GM12878 (cell line): ENCODE measurements around the gene NOL12. TPM values are rescaled to one million over a fixed set of nuclear protein-coding genes. Genes with fewer than 3 reads are reported as not detected.

ENCODE experiments used
- ATAC-seq: fragments of 200-7000 bp; cut with Tn5 transposase; 3 replicates; pipeline ENCODE4 v1.9.1; 2020; ENCODE audit warnings: mild to moderate bottlenecking, moderate library complexity
- BruUV-seq: library from RNA; stranded (reverse); fragments of 400-500 nt; replicated peaks from 2 replicates; lab custom pipeline; 2021; lab: Mats Ljungman, UMichigan
- CTCF ChIA-PET: fragments of 300-600 bp; sonication (Branson Sonifier 250); formaldehyde crosslinking; extraction: SDS; loops from one replicate; lab custom pipeline; 2021; ENCODE audit warnings: inconsistent platforms; lab: Yijun Ruan, JAX
- POLR2A ChIA-PET: fragments of 350-600 bp; formaldehyde crosslinking; extraction: SDS; loops from one replicate; lab custom pipeline; 2021; ENCODE audit warnings: inconsistent platforms; lab: Charles Lee
- RAD21 ChIA-PET: fragments of 300-600 bp; sonication (Branson Sonifier 250); formaldehyde crosslinking; loops from one replicate; lab custom pipeline; 2023; ENCODE audit warnings: antibody characterized with exemption; ENCODE audit not compliant: unreplicated experiment; lab: Charles Lee
- SMC1A ChIA-PET: fragments of 300-600 bp; sonication (Branson Sonifier 250); formaldehyde crosslinking; loops from one replicate; lab custom pipeline; 2023; ENCODE audit not compliant: unreplicated experiment, uncharacterized antibody; lab: Charles Lee
- DNase-seq: peaks from one replicate; pipeline ENCODE4 v3.0.0-alpha.2; 2011; ENCODE audit warnings: low read depth, low spot score
- FAIRE-seq: peaks from 3 replicates; lab custom pipeline; 2011; peaks lifted over from hg19 to GRCh38; lab: Jason Lieb, UNC
- H2AFZ ChIP-seq: 2 replicates; pipeline ENCODE4 v1.6.0; 2011; ENCODE audit warnings: low read depth, low read length, control low read depth; ENCODE audit not compliant: control insufficient read depth
- H3K27ac ChIP-seq: 2 replicates; pipeline ENCODE4 v1.5.1; 2011; ENCODE audit warnings: control low read depth; ENCODE audit not compliant: control insufficient read depth, insufficient read depth
- H3K27me3 ChIP-seq, 2 experiments: replicated peaks in 1 of 2; 2 replicates each; pipeline versions ENCODE4 v1.6.0 to v1.6.1; 2011; ENCODE audit warnings: low read length in 1 of 2; ENCODE audit not compliant: control insufficient read depth in 2 of 2, insufficient read depth in 2 of 2
- H3K36me3 ChIP-seq, 2 experiments: 2 replicates each; pipeline ENCODE4 v1.5.1; 2011; ENCODE audit warnings: low read length in 1 of 2; ENCODE audit not compliant: control insufficient read depth in 2 of 2, insufficient read depth in 2 of 2
- H3K4me1 ChIP-seq: 2 replicates; pipeline ENCODE4 v1.6.1; 2011; ENCODE audit warnings: mild to moderate bottlenecking, low read length, moderate library complexity, mixed read lengths; ENCODE audit not compliant: control insufficient read depth, insufficient read depth
- H3K4me2 ChIP-seq: 2 replicates; pipeline ENCODE4 v1.6.0; 2011; ENCODE audit warnings: control low read depth; ENCODE audit not compliant: control insufficient read depth, insufficient read depth
- H3K4me3 ChIP-seq: fragments of 200-600 bp; sonication (generic); 2 replicates; pipeline ENCODE4 v1.5.1; 2016
- H3K79me2 ChIP-seq: 2 replicates; pipeline ENCODE4 v1.6.0; 2011; ENCODE audit warnings: low read length; ENCODE audit not compliant: control insufficient read depth, insufficient read depth
- H3K9ac ChIP-seq: 2 replicates; pipeline ENCODE4 v1.8.0; 2011; ENCODE audit warnings: low read length, control low read depth, mixed read lengths; ENCODE audit not compliant: control insufficient read depth, insufficient read depth
- H3K9me3 ChIP-seq: replicated peaks from 3 replicates; pipeline ENCODE4 v1.5.1; 2011; ENCODE audit warnings: mild to moderate bottlenecking, low read length; ENCODE audit not compliant: control insufficient read depth, insufficient read depth
- H4K20me1 ChIP-seq: 2 replicates; pipeline ENCODE4 v1.6.0; 2011; ENCODE audit not compliant: control insufficient read depth, insufficient read depth
- BRCA1 ChIP-seq: IDR thresholded peaks from 2 replicates; pipeline ENCODE4 v1.6.1; 2011; ENCODE audit warnings: low read depth, low read length, improper control_type of control experiment
- CBX3 ChIP-seq: fragments of 200-600 bp; sonication (generic); IDR thresholded peaks from 2 replicates; pipeline ENCODE4 v1.6.1; 2016; ENCODE audit warnings: low read depth, borderline replicate concordance
- HDGF ChIP-seq: fragments of 450-650 bp; IDR thresholded peaks from 2 replicates; pipeline ENCODE4 v1.6.1; 2016; ENCODE audit warnings: antibody characterized with exemption
- IKZF1 ChIP-seq: fragments of 450-650 bp; conservative IDR thresholded peaks from 2 replicates; pipeline ENCODE4 v1.6.1; 2017; ENCODE audit warnings: antibody characterized with exemption, mild to moderate bottlenecking
- IRF3 ChIP-seq: fragments of 450-650 bp; IDR thresholded peaks from 2 replicates; pipeline ENCODE4 v1.6.1; 2014; ENCODE audit warnings: mild to moderate bottlenecking
- LARP7 ChIP-seq: fragments of 450-650 bp; IDR thresholded peaks from 2 replicates; pipeline ENCODE4 v1.6.1; 2017; ENCODE audit warnings: mild to moderate bottlenecking
- MTA3 ChIP-seq: IDR thresholded peaks from 2 replicates; pipeline ENCODE4 v1.6.1; 2012; ENCODE audit warnings: low read length, inconsistent platforms, borderline replicate concordance
- NR2C1 ChIP-seq: fragments of 450-650 bp; IDR thresholded peaks from 2 replicates; pipeline ENCODE4 v1.6.1; 2017; ENCODE audit warnings: antibody characterized with exemption, mild to moderate bottlenecking, moderate library complexity
- POLR2A ChIP-seq: IDR thresholded peaks from 2 replicates; pipeline ENCODE4 v1.6.1; 2011; ENCODE audit warnings: low read depth, mild to moderate bottlenecking, low read length
- TCF3 ChIP-seq: IDR thresholded peaks from 2 replicates; pipeline ENCODE4 v1.6.1; 2012; ENCODE audit warnings: low read depth, mild to moderate bottlenecking, low read length, borderline replicate concordance; ENCODE audit not compliant: insufficient read depth
- ZBTB33 ChIP-seq: fragments of 450-650 bp; IDR thresholded peaks from 2 replicates; pipeline ENCODE4 v1.6.1; 2017; ENCODE audit warnings: mild to moderate bottlenecking
- WGBS: methylation state at CpG from one replicate; pipeline ENCODE4 v1.1.6; 2016; ENCODE audit warnings: low lambda C conversion rate; ENCODE audit not compliant: insufficient replicate concordance, insufficient coverage; ENCODE audit errors: missing lambda C conversion rate; 5-methylcytosine and 5-hydroxymethylcytosine counted together
- in situ Hi-C: fragments of 300-500 bp; cut with MboI; formaldehyde crosslinking; loops from 9 replicates; pipeline ENCODE4 v1.14.3; 2018; ENCODE audit warnings: mixed read lengths
- intact Hi-C: fragments of 100-400 bp; cut with micrococcal nuclease; formaldehyde crosslinking; loops from one replicate; pipeline ENCODE4 v1.14.2; 2022; ENCODE audit not compliant: unreplicated experiment
- polyA plus RNA-seq, 11 experiments: library from polyadenylated mRNA; depleted of rRNA in 4 of 11; unstranded in 6 of 11; stranded (reverse) in 5 of 11; fragments of >200 nt; fragmentation: Nextera tagmentation in 4 of 11; fragmentation: Illumina TruSeq in 1 of 11; extraction: Ambion mirVana in 4 of 11; extraction: Trizol in 1 of 11; gene quantifications; 1 replicate in 1 of 11; 2 replicates in 10 of 11; pipeline versions ENCODE4 v1.2.1 to v1.2.3, GENCODE V29; 2011 to 2016; ENCODE audit warnings: inconsistent platforms in 2 of 11, missing spikeins in 2 of 11, low read depth in 1 of 11
- total RNA-seq, 4 experiments: library from RNA; depleted of rRNA in 3 of 4; stranded (reverse); fragments of >200 nt in 3 of 4; fragmentation: Illumina TruSeq in 1 of 4; extraction: Trizol in 1 of 4; gene quantifications; 2 replicates each; pipeline versions ENCODE4 v1.2.1 to v1.2.3, GENCODE V29; 2013 to 2021

NOL12 gene
- total and polyA plus RNA-seq, 10 of the 15 experiments (the other 5 are each of a cell fraction or from before 2014, with no cell fraction given), result 3.3 to 69.4 (median 41.1) TPM

DNA sequence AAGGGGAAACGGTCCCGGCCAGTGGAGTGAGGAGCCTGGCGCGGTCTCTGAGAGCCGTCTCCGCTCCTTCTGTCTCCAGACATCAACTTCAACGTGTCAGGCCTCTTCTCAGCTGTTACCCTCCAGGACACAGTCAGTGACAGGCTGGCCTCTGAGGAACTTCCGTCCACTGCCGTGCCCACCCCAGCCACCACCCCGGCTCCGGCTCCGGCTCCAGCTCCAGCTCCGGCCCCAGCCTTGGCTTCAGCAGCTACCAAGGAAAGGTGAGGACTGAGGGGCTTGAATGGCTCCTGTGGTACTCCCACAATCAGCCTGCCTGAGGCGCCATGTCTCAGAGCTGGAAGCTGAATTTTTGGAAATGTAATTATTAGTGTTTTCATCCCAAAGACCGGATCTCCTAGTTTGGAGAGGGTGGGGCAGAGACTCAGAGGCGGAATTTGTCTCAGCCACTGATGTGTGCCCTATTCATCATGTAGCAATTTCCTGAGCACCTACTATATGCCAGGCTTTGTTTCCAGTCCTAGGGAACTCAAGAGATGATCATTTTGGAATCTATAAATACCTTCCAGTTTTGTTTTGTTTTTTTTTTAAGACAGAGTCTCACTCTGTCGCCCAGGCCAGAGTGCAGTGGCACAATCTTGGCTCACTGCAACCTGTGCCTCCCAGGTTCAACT lies 35.5 kb upstream of the NOL12 start:
- FAIRE-seq (no peak), ATAC-seq (no peak), DNase-seq (no peak)
- intact Hi-C loops (no loop called here), in situ Hi-C loops (no loop called here)
- ChIA-PET POLR2A (interaction anchor here (0.6 kb wide), 1 partner anchor 32 kb away, joined by 3 read pairs; no protein-coding TSS in a partner anchor), CTCF (interaction anchor here (0.7 to 2.1 kb wide), 2 partner anchors 7 to 9 kb away, joined by 3 to 7 read pairs; no protein-coding TSS in a partner anchor), SMC1A (no interaction called here), RAD21 (no interaction called here)
- no peak overlapping the region for H3K27ac ChIP-seq
- H3K4me1 ChIP-seq, result no peaks in the 10 kb centered on the region
- peaks cover 10 to 24% of the 10 kb centered on the region in 2 experiments; a peak in 3 of 4 replicates for H3K36me3 ChIP-seq
- H3K27me3 ChIP-seq, result no peaks in the 10 kb centered on the region
- 94% methylated on average over 16 of the region's 17 CpGs for WGBS
- no peak for TF ChIP-seq POLR2A
- no peak for TF ChIP-seq NR2C1
- no peak for TF ChIP-seq BRCA1
- TF ChIP-seq IKZF1, result no peak
- no peak for TF ChIP-seq MTA3
- TF ChIP-seq CBX3, result no peak
- TF ChIP-seq LARP7, result no peak
- TF ChIP-seq ZBTB33, result no peak
- TF ChIP-seq IRF3, result no peak
- no peak for TF ChIP-seq TCF3
- TF ChIP-seq HDGF, result no peak
- no peak overlapping the region for H3K4me2 ChIP-seq
- H4K20me1 ChIP-seq, result no peaks in the 10 kb centered on the region
- no peaks in the 10 kb centered on the region for H3K9me3 ChIP-seq
- H2AFZ ChIP-seq, result no peak overlapping the region
- H3K79me2 ChIP-seq, result no peaks in the 10 kb centered on the region
- H3K9ac ChIP-seq, result no peak overlapping the region
- BruUV-seq, result no TSS peak
- no peak overlapping the region for H3K4me3 ChIP-seq
